Smooth muscle cell (in vitro differentiated cells): ENCODE results near the gene DNAJB12. TPM values are rescaled to one million over a fixed set of nuclear protein-coding genes. Genes with fewer than 3 reads are reported as not detected.

Experiments used
- DNase-seq: peaks from one replicate; lab custom pipeline; 2025; ENCODE audit not compliant: unreplicated experiment; lab: John Stamatoyannopoulos, UW
- H2AFZ ChIP-seq: fragments of 200-600 bp; sonication (generic); 2 replicates; pipeline ENCODE4 v1.6.0; 2016; ENCODE audit warnings: antibody characterized with exemption, low read depth, mild to moderate bottlenecking
- H3F3A ChIP-seq: fragments of 200-600 bp; sonication (generic); 2 replicates; pipeline ENCODE4 v1.6.0; 2017; ENCODE audit warnings: antibody characterized with exemption, low read depth
- H3K27ac ChIP-seq: fragments of 200-600 bp; sonication (generic); 2 replicates; pipeline ENCODE4 v1.5.1; 2016; ENCODE audit warnings: low read depth, mild to moderate bottlenecking
- H3K27me3 ChIP-seq: fragments of 200-600 bp; sonication (generic); 2 replicates; pipeline ENCODE4 v1.6.1; 2016; ENCODE audit warnings: low read depth, mild to moderate bottlenecking
- H3K36me3 ChIP-seq: fragments of 200-600 bp; sonication (generic); 2 replicates; pipeline ENCODE4 v1.5.1; 2016; ENCODE audit warnings: low read depth
- H3K4me1 ChIP-seq: fragments of 200-600 bp; sonication (generic); 2 replicates; pipeline ENCODE4 v1.5.1; 2016; ENCODE audit warnings: low read depth
- H3K4me2 ChIP-seq: fragments of 200-600 bp; sonication (generic); 2 replicates; pipeline ENCODE4 v1.6.0; 2016; ENCODE audit warnings: mild to moderate bottlenecking
- H3K4me3 ChIP-seq: fragments of 200-600 bp; sonication (generic); 2 replicates; pipeline ENCODE4 v1.5.1; 2016; ENCODE audit warnings: mild to moderate bottlenecking
- H3K79me2 ChIP-seq: fragments of 200-600 bp; sonication (generic); 2 replicates; pipeline ENCODE4 v1.6.0; 2016; ENCODE audit warnings: low read depth, mild to moderate bottlenecking
- H3K9ac ChIP-seq: fragments of 200-600 bp; sonication (generic); 2 replicates; pipeline ENCODE4 v1.6.0; 2016; ENCODE audit warnings: low read depth
- H3K9me3 ChIP-seq: fragments of 200-600 bp; sonication (generic); replicated peaks from 2 replicates; pipeline ENCODE4 v1.5.1; 2016; ENCODE audit warnings: low read depth
- H4K20me1 ChIP-seq: fragments of 200-600 bp; sonication (generic); 2 replicates; pipeline ENCODE4 v1.6.0; 2016; ENCODE audit warnings: low read depth
- WGBS: methylation state at CpG from one replicate; pipeline ENCODE4 v1.1.7; 2016; ENCODE audit warnings: low lambda C conversion rate; 5-methylcytosine and 5-hydroxymethylcytosine counted together
- polyA plus RNA-seq: library from polyadenylated mRNA; unstranded; fragments of >200 nt; fragmentation: Nextera tagmentation; extraction: Ambion mirVana; gene quantifications from 2 replicates; pipeline ENCODE4 v1.2.1, GENCODE V29; 2016
- total RNA-seq: library from RNA; depleted of rRNA; stranded (reverse); fragments of >200 nt; gene quantifications from 2 replicates; pipeline ENCODE4 v1.2.3, GENCODE V29; 2014
- TF ChIP-seq, protein P1 (sequence below): fragments of 200-600 bp; sonication (generic); IDR thresholded peaks from 2 replicates; pipeline ENCODE4 v1.5.1; 2017; ENCODE audit warnings: borderline replicate concordance, mild to moderate bottlenecking, antibody characterized with exemption; ENCODE audit not compliant: insufficient read depth, poor library complexity, severe bottlenecking

The DNAJB12 gene
- total and polyA plus RNA-seq, 2 experiments from 2014 or later, result 12.5 to 24.5 TPM

DNA sequence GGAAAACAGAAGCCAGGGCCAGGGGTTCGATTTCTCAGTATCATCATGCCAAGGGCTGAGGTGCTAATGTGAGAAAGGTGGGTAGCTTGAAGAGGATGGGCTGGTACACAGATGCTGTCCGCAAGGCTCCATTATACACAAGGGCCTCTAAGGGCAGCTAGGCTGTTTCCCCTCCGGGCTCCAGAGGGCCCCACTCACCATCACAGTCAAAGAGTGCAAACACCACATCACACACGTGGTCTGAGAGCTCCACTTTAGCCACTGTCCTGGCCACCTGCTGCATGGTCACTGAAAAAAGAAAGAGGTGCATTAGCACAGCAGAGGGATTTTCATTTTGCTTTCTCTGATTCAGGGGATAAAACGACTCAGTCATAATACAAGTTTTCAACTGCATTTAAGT lies 20.9 kb upstream of the DNAJB12 start:
- Histone ChIP-seq H3K4me3 (no peak overlapping the region), H3K9ac (no peak overlapping the region), H3K27ac (no peak overlapping the region), H3K4me2 (no peak overlapping the region), H3K9me3 (no peaks in the 10 kb centered on the region), H3K4me1 (peaks cover 12% of the 10 kb centered on the region), H3K27me3 (no peaks in the 10 kb centered on the region), H3K36me3 (no peaks in the 10 kb centered on the region), H3F3A (no peaks in the 10 kb centered on the region), H3K79me2 (no peaks in the 10 kb centered on the region), H2AFZ (no peak overlapping the region), H4K20me1 (no peaks in the 10 kb centered on the region)
- DNase-seq, result no peak
- TF ChIP-seq, protein P1, sequence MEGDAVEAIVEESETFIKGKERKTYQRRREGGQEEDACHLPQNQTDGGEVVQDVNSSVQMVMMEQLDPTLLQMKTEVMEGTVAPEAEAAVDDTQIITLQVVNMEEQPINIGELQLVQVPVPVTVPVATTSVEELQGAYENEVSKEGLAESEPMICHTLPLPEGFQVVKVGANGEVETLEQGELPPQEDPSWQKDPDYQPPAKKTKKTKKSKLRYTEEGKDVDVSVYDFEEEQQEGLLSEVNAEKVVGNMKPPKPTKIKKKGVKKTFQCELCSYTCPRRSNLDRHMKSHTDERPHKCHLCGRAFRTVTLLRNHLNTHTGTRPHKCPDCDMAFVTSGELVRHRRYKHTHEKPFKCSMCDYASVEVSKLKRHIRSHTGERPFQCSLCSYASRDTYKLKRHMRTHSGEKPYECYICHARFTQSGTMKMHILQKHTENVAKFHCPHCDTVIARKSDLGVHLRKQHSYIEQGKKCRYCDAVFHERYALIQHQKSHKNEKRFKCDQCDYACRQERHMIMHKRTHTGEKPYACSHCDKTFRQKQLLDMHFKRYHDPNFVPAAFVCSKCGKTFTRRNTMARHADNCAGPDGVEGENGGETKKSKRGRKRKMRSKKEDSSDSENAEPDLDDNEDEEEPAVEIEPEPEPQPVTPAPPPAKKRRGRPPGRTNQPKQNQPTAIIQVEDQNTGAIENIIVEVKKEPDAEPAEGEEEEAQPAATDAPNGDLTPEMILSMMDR, result no peak
- WGBS, result 76% methylated on average over 5 of the region's 5 CpGs

DNA sequence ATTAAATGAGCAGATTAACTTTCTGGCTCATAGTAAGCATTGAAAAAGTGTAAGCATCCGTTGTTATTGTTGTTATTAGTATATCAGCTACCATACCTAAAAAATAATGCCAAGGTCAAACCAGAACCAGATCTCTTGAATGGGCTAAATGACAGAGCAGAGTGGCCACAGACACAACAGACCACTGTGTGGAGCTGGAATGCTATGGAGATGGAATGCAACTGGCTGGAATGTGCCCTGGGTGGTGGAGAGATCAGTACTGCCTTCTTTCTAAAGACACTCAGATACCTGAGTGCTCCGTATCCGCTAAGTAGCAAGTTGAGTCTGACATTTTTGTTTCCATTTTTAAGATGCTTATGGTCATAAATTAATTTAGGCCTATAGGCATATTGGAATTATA lies 20.5 kb upstream of the DNAJB12 start:
- Histone ChIP-seq H3K36me3 (no peaks in the 10 kb centered on the region), H3F3A (no peaks in the 10 kb centered on the region), H3K79me2 (no peaks in the 10 kb centered on the region), H3K9ac (no peak overlapping the region), H3K4me3 (no peak overlapping the region), H3K9me3 (no peaks in the 10 kb centered on the region), H4K20me1 (no peaks in the 10 kb centered on the region), H3K27ac (no peak overlapping the region), H3K27me3 (no peaks in the 10 kb centered on the region), H2AFZ (no peak overlapping the region), H3K4me2 (no peak overlapping the region), H3K4me1 (peaks cover 12% of the 10 kb centered on the region)
- no peak for DNase-seq
- WGBS, result 82% methylated on average over 3 of the region's 3 CpGs
- TF ChIP-seq, protein P1, result no peak

GRCh38 chr10:72370201-72370722 lies 15.5 kb upstream of the DNAJB12 start:
- Histone ChIP-seq H3K27ac (no peak overlapping the region), H3K9me3 (no peaks in the 10 kb centered on the region), H3F3A (no peaks in the 10 kb centered on the region), H3K9ac (no peak overlapping the region), H2AFZ (no peak overlapping the region), H3K4me3 (no peak overlapping the region), H3K79me2 (no peaks in the 10 kb centered on the region), H3K27me3 (no peaks in the 10 kb centered on the region), H4K20me1 (no peaks in the 10 kb centered on the region), H3K4me2 (no peak overlapping the region), H3K36me3 (no peaks in the 10 kb centered on the region), H3K4me1 (no peaks in the 10 kb centered on the region)
- TF ChIP-seq, protein P1, result no peak
- no peak for DNase-seq

- H3K27ac ChIP-seq, result no peak overlapping the region
- H2AFZ ChIP-seq, result no peak overlapping the region
- no peaks in the 10 kb centered on the region for H3K4me1 ChIP-seq
- no peaks in the 10 kb centered on the region for H4K20me1 ChIP-seq
- H3K4me3 ChIP-seq, result no peak overlapping the region
- H3K27me3 ChIP-seq, result no peaks in the 10 kb centered on the region
- WGBS, result 95% methylated on average over 4 of the region's 4 CpGs
- no peaks in the 10 kb centered on the region for H3F3A ChIP-seq
- H3K9me3 ChIP-seq, result no peaks in the 10 kb centered on the region
- H3K9ac ChIP-seq, result no peak overlapping the region
- H3K79me2 ChIP-seq, result no peaks in the 10 kb centered on the region
- no peak overlapping the region for H3K4me2 ChIP-seq
- DNase-seq, result no peak
- TF ChIP-seq, protein P1, result no peak
- no peaks in the 10 kb centered on the region for H3K36me3 ChIP-seq
Measured at GRCh38 chr10:72367301-72367960, 12.7 kb upstream of the DNAJB12 start.
